A549 (cell line): ENCODE data around the gene TSSK3. TPM values are rescaled to one million over a fixed set of nuclear protein-coding genes. Genes with fewer than 3 reads are reported as not detected.

Experiments used
- ATAC-seq, 2 experiments: fragments of 200-7000 bp in 1 of 2; fragments of >200 bp in 1 of 2; cut with Nextera tagmentation in 1 of 2; cut with Tn5 transposase in 1 of 2; 3 replicates each; pipeline versions ENCODE4 v1.8.0 to v1.9.1; 2018 to 2020; ENCODE audit warnings: mild to moderate bottlenecking in 1 of 2, moderate library complexity in 1 of 2
- CTCF ChIA-PET: fragments of 300-600 bp; sonication (Branson Sonifier 250); formaldehyde crosslinking; extraction: SDS; loops from one replicate; lab custom pipeline; 2021; ENCODE audit warnings: antibody characterized with exemption, inconsistent platforms; lab: Yijun Ruan, JAX
- POLR2A ChIA-PET: fragments of 350-600 bp; formaldehyde crosslinking; extraction: SDS; loops from one replicate; lab custom pipeline; 2021; ENCODE audit warnings: antibody characterized with exemption, inconsistent platforms; lab: Yijun Ruan, JAX
- DNase-seq, 2 experiments: peaks; one replicate each; pipeline versions ENCODE4 v3.0.0 to v3.0.0-alpha.2; 2011 to 2016; ENCODE audit warnings: low read depth in 1 of 2, low spot score in 1 of 2
- FAIRE-seq: peaks from 2 replicates; lab custom pipeline; 2011; peaks lifted over from hg19 to GRCh38; lab: Jason Lieb, UNC
- H3K27ac ChIP-seq, 2 experiments: fragments of >200 bp; sonication (Bioruptor Twin); formaldehyde crosslinking; 3 replicates each; pipeline ENCODE4 v1.5.1; 2016 to 2017
- H3K4me1 ChIP-seq: fragments of >200 bp; sonication (Bioruptor Twin); formaldehyde crosslinking; 3 replicates; pipeline ENCODE4 v1.6.1; 2016
- H3K4me2 ChIP-seq: fragments of >200 bp; sonication (Bioruptor Twin); formaldehyde crosslinking; 3 replicates; pipeline ENCODE4 v1.6.1; 2016
- H3K4me3 ChIP-seq: fragments of >200 bp; sonication (Bioruptor Twin); formaldehyde crosslinking; 3 replicates; pipeline ENCODE4 v1.5.1; 2016
- H3K9me3 ChIP-seq: fragments of >200 bp; sonication (Bioruptor Twin); formaldehyde crosslinking; 3 replicates; pipeline ENCODE4 v1.6.1; 2016
- E2F6 ChIP-seq: IDR thresholded peaks from 2 replicates; pipeline ENCODE4 v1.6.1; 2012; ENCODE audit warnings: low read depth, borderline replicate concordance
- ESRRA ChIP-seq: fragments of 150-350 bp; IDR thresholded peaks from 2 replicates; pipeline ENCODE4 v1.6.1; 2014; ENCODE audit warnings: mild to moderate bottlenecking, low read length, borderline replicate concordance
- FOSB ChIP-seq: fragments of 250-450 bp; sonication (Bioruptor Pico); IDR thresholded peaks from 2 replicates; pipeline ENCODE4 v1.5.0; 2020; ENCODE audit warnings: mild to moderate bottlenecking, moderate library complexity
- FOSL2 ChIP-seq, 2 experiments: fragments of 450-650 bp in 1 of 2; fragments of >200 bp in 1 of 2; sonication (Bioruptor Twin) in 1 of 2; formaldehyde crosslinking; IDR thresholded peaks; 2 replicates each; pipeline versions ENCODE4 v1.5.0 to v1.6.1; 2016 to 2020; ENCODE audit warnings: mild to moderate bottlenecking in 1 of 2, moderate library complexity in 1 of 2
- FOXS1 ChIP-seq: fragments of 250-450 bp; sonication (Bioruptor Pico); IDR thresholded peaks from 2 replicates; pipeline ENCODE4 v1.5.0; 2020; ENCODE audit warnings: mild to moderate bottlenecking, moderate library complexity
- GATA3 ChIP-seq: IDR thresholded peaks from 2 replicates; pipeline ENCODE4 v1.6.1; 2012; ENCODE audit warnings: borderline replicate concordance
- HEYL ChIP-seq: fragments of 250-450 bp; sonication (Bioruptor Pico); IDR thresholded peaks from 2 replicates; pipeline ENCODE4 v1.8.0; 2021; ENCODE audit warnings: mild to moderate bottlenecking, moderate library complexity
- HOXA7 ChIP-seq: fragments of 250-450 bp; sonication (Bioruptor Pico); IDR thresholded peaks from 2 replicates; pipeline ENCODE4 v1.5.0; 2020; ENCODE audit warnings: mild to moderate bottlenecking, moderate library complexity
- HOXB5 ChIP-seq: fragments of 250-450 bp; sonication (Bioruptor Pico); IDR thresholded peaks from 2 replicates; pipeline ENCODE4 v1.5.0; 2020; ENCODE audit warnings: mild to moderate bottlenecking, moderate library complexity
- KDM5A ChIP-seq: fragments of 200-600 bp; sonication (generic); IDR thresholded peaks from 2 replicates; pipeline ENCODE4 v1.6.1; 2016; ENCODE audit warnings: antibody characterized with exemption, mild to moderate bottlenecking
- MAFK ChIP-seq: fragments of 450-650 bp; IDR thresholded peaks from 2 replicates; pipeline ENCODE4 v1.6.1; 2014; ENCODE audit not compliant: partially characterized antibody
- MYC ChIP-seq: IDR thresholded peaks from 2 replicates; pipeline ENCODE4 v1.6.1; 2012; ENCODE audit warnings: mild to moderate bottlenecking, inconsistent platforms, low read length, improper control_type of control experiment, borderline replicate concordance
- POLR2AphosphoS2 ChIP-seq: conservative IDR thresholded peaks from 2 replicates; pipeline ENCODE4 v1.6.1; 2012; ENCODE audit warnings: low read length, improper control_type of control experiment, inconsistent platforms
- RAD21 ChIP-seq, 2 experiments: fragments of >200 bp in 1 of 2; sonication (Bioruptor Twin) in 1 of 2; formaldehyde crosslinking in 1 of 2; IDR thresholded peaks in 1 of 2; conservative IDR thresholded peaks in 1 of 2; 2 replicates in 1 of 2; 3 replicates in 1 of 2; pipeline ENCODE4 v1.6.1; 2012 to 2018; ENCODE audit warnings: inconsistent platforms in 1 of 2
- RNF2 ChIP-seq: fragments of 200-600 bp; sonication (generic); IDR thresholded peaks from 2 replicates; pipeline ENCODE4 v1.6.1; 2016; ENCODE audit warnings: low read depth, mild to moderate bottlenecking, antibody characterized with exemption, moderate library complexity, borderline replicate concordance
- SMC3 ChIP-seq: fragments of >200 bp; sonication (Bioruptor Twin); formaldehyde crosslinking; IDR thresholded peaks from 3 replicates; pipeline ENCODE4 v1.6.1; 2018; ENCODE audit warnings: inconsistent platforms
- SREBF2 ChIP-seq: fragments of 450-650 bp; IDR thresholded peaks from 2 replicates; pipeline ENCODE4 v1.6.1; 2014; ENCODE audit warnings: mild to moderate bottlenecking, moderate library complexity
- TFCP2L1 ChIP-seq: fragments of 250-450 bp; sonication (Bioruptor Pico); IDR thresholded peaks from 2 replicates; pipeline ENCODE4 v1.5.0; 2021; ENCODE audit warnings: mild to moderate bottlenecking
- ZNF302 ChIP-seq: fragments of 250-450 bp; sonication (Bioruptor Pico); IDR thresholded peaks from 2 replicates; pipeline ENCODE4 v1.9.0; 2021; ENCODE audit warnings: inconsistent platforms, mild to moderate bottlenecking, moderate library complexity
- WGBS: methylation state at CpG from one replicate; pipeline ENCODE4 v1.1.6; 2017; ENCODE audit errors: missing lambda C conversion rate; 5-methylcytosine and 5-hydroxymethylcytosine counted together
- polyA plus RNA-seq, 4 experiments: library from polyadenylated mRNA; depleted of rRNA in 3 of 4; stranded (reverse); fragments of >200 nt; fragmentation: RNase III in 1 of 4; extraction: RNeasy Plus Mini Kit Qiagen cat#74134 plus additional on column Dnase treatment in 1 of 4; gene quantifications; 2 replicates in 3 of 4; 3 replicates in 1 of 4; pipeline ENCODE4 v1.2.3, GENCODE V29; 2011 to 2017
- TF ChIP-seq, protein P1 (sequence below): fragments of 450-650 bp; IDR thresholded peaks from 2 replicates; pipeline ENCODE4 v1.6.1; 2014; ENCODE audit warnings: antibody characterized with exemption
- TF ChIP-seq, protein P2 (sequence below): fragments of 250-450 bp; sonication (Bioruptor Pico); IDR thresholded peaks from 2 replicates; pipeline ENCODE4 v1.5.0; 2021; ENCODE audit warnings: mild to moderate bottlenecking, moderate library complexity, borderline replicate concordance
- TF ChIP-seq, protein P3 (sequence below): fragments of >200 bp; sonication (Bioruptor Twin); formaldehyde crosslinking; IDR thresholded peaks from 3 replicates; pipeline ENCODE4 v1.6.1; 2016

Gene TSSK3
- polyA plus RNA-seq, 2 of the 4 experiments (the other 2 are of a cell fraction), result 0.31 to 0.37 TPM

DNA sequence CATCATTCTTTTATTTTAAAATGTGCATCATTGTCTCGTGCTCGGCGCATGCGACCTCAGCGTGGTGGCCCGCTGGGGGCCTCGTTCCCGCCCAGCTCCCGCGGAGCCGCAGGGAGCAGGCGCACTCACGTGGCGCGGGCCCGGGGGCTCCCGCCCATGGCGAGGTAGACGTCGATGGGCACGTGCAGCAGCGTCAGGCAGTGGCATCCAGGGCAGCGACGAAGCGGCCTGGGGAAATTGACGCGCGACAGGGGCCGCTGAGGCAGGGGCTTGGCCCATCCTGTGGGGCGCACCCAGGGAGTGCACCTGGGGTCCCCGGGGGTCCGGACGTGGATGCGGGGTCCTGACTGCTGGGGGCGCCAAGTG is 1.0 kb upstream of the TSSK3 start:
- no peak overlapping the region for H3K4me3 ChIP-seq
- no peaks in the 10 kb centered on the region for H3K9me3 ChIP-seq
- ChIA-PET CTCF (no interaction called here), POLR2A (no interaction called here)
- no peak for FAIRE-seq
- no peak for ATAC-seq
- DNase-seq, result no peak
- WGBS, result 92% methylated on average over 22 of the region's 35 CpGs
- no peak overlapping the region for H3K27ac ChIP-seq
- H3K4me1 ChIP-seq, result no peaks in the 10 kb centered on the region
- TF ChIP-seq HOXA7 (no peak), RNF2 (no peak), MYC (no peak), KDM5A (no peak), RAD21 (conservative IDR thresholded peaks at IDR 0.05 in 1 of 2, IDR thresholded peaks at IDR 0.05 in 1 of 2) (no peak), HEYL (CRISPR knock-in tag) (no peak), GATA3 (no peak), HOXB5 (no peak), FOSB (CRISPR knock-in tag) (no peak), FOXS1 (CRISPR knock-in tag) (no peak), E2F6 (no peak)
- TF ChIP-seq, protein P1, sequence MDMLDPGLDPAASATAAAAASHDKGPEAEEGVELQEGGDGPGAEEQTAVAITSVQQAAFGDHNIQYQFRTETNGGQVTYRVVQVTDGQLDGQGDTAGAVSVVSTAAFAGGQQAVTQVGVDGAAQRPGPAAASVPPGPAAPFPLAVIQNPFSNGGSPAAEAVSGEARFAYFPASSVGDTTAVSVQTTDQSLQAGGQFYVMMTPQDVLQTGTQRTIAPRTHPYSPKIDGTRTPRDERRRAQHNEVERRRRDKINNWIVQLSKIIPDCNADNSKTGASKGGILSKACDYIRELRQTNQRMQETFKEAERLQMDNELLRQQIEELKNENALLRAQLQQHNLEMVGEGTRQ, result no peak
- no peak overlapping the region for H3K4me2 ChIP-seq

DNA sequence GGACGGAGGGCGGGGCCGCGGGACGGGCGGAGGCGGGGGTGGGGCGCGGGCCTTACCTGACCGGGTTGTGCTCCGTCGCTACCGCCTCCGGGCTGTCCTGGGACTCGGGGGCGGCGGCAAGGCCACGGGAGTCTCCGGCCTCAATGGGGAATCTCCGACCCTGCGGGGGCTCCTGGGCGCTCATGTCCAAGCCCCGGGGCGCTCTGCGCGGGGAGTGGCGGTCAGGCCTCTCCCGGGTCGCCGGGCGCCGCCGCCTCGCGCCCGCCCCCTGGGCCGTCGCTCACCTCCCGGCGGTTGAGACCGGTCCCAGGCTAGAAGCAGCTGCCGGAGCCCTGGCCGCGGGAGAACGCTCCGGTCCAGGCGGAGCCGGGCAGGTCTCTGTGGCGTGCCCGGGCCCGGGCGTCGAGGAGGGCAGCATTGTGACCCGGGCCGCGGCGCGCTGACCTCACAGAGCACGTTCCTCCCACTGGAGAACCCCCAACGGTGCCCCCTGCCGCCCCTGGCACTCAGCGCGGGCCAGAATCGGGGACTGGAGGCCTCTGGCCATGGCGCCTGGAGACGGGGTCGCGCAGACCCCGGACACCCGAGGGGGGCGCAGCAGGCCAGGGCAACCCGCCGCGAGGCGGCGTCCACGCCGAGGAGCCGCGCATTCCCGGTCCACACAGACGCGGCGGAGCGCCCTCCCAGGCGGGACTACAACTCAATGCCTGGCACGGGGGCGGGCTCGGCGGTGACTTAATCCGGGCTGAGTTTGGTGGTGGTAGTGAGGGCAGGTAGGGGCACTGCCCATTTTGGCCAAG is 465 bp upstream of the TSSK3 start:
- DNase-seq (no peak), ATAC-seq (no peak), FAIRE-seq (no peak)
- Histone ChIP-seq H3K27ac (no peak overlapping the region), H3K4me1 (no peaks in the 10 kb centered on the region), H3K4me3 (no peak overlapping the region), H3K4me2 (no peak overlapping the region), H3K9me3 (no peaks in the 10 kb centered on the region)
- ChIA-PET POLR2A (no interaction called here), CTCF (no interaction called here)
- TF ChIP-seq, protein P1, result no peak
- TF ChIP-seq, protein P2, sequence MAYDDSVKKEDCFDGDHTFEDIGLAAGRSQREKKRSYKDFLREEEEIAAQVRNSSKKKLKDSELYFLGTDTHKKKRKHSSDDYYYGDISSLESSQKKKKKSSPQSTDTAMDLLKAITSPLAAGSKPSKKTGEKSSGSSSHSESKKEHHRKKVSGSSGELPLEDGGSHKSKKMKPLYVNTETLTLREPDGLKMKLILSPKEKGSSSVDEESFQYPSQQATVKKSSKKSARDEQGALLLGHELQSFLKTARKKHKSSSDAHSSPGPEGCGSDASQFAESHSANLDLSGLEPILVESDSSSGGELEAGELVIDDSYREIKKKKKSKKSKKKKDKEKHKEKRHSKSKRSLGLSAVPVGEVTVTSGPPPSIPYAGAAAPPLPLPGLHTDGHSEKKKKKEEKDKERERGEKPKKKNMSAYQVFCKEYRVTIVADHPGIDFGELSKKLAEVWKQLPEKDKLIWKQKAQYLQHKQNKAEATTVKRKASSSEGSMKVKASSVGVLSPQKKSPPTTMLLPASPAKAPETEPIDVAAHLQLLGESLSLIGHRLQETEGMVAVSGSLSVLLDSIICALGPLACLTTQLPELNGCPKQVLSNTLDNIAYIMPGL (CRISPR knock-in tag), result no peak
- TF ChIP-seq POLR2AphosphoS2, result no peak
- no peak for TF ChIP-seq ESRRA
- TF ChIP-seq RNF2, result no peak
- no peak for TF ChIP-seq SREBF2
- no peak for TF ChIP-seq FOSL2 (IDR thresholded peaks at IDR 0.05)
- TF ChIP-seq FOSL2 (CRISPR knock-in tag; IDR thresholded peaks at IDR 0.05), result no peak
- no peak for TF ChIP-seq TFCP2L1 (CRISPR knock-in tag)
- TF ChIP-seq, protein P3, sequence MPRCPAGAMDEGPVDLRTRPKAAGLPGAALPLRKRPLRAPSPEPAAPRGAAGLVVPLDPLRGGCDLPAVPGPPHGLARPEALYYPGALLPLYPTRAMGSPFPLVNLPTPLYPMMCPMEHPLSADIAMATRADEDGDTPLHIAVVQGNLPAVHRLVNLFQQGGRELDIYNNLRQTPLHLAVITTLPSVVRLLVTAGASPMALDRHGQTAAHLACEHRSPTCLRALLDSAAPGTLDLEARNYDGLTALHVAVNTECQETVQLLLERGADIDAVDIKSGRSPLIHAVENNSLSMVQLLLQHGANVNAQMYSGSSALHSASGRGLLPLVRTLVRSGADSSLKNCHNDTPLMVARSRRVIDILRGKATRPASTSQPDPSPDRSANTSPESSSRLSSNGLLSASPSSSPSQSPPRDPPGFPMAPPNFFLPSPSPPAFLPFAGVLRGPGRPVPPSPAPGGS, result no peak
- no peak for TF ChIP-seq SMC3
- no peak for TF ChIP-seq MAFK
- no peak for TF ChIP-seq ZNF302 (CRISPR knock-in tag)
- WGBS, result 95% methylated on average over 22 of the region's 91 CpGs
